K562 (cell line): Measurements from ENCODE around the gene METAP1.

ENCODE experiments used
- CTCF ChIP-seq, 3 experiments: IDR thresholded peaks in 2 of 3; conservative IDR thresholded peaks in 1 of 3; 2 replicates each; pipeline ENCODE4 v1.5.1; 2011 to 2012; ENCODE audit warnings: low read length in 3 of 3, mild to moderate bottlenecking in 3 of 3, control low read depth in 2 of 3, improper control_type of control experiment in 1 of 3, inconsistent platforms in 1 of 3, low read depth in 1 of 3, mixed read lengths in 1 of 3, moderate library complexity in 1 of 3; ENCODE audit not compliant: insufficient read depth in 2 of 3
- ELF4 ChIP-seq: fragments of 450-650 bp; formaldehyde crosslinking; IDR thresholded peaks from 2 replicates; pipeline ENCODE4 v1.4.0; 2022; ENCODE audit warnings: missing genetic modification characterization
- POLR2A ChIP-seq: fragments of 450-650 bp; conservative IDR thresholded peaks from 2 replicates; pipeline ENCODE4 v1.6.1; 2016
- SMAD2 ChIP-seq: fragments of 150-350 bp; IDR thresholded peaks from 2 replicates; pipeline ENCODE4 v1.6.1; 2014; ENCODE audit warnings: low read depth, mild to moderate bottlenecking, low read length
- SMARCC2 ChIP-seq: fragments of 450-650 bp; IDR thresholded peaks from 2 replicates; pipeline ENCODE4 v1.6.1; 2017; ENCODE audit warnings: antibody characterized with exemption, moderate library complexity, mild to moderate bottlenecking, low read depth
- TBL1XR1 ChIP-seq, 2 experiments: IDR thresholded peaks; 2 replicates each; pipeline ENCODE4 v1.6.1; 2012; ENCODE audit warnings: improper control_type of control experiment in 2 of 2, low read length in 2 of 2, mild to moderate bottlenecking in 1 of 2
- ZNF124 ChIP-seq: sonication (generic); formaldehyde crosslinking; IDR thresholded peaks from 2 replicates; pipeline ENCODE4 v1.8.1; 2022; ENCODE audit warnings: missing genetic modification reagents
- ZNF274 ChIP-seq: IDR thresholded peaks from 2 replicates; pipeline ENCODE4 v1.6.1; 2011; ENCODE audit warnings: low read depth, mild to moderate bottlenecking, low read length, moderate library complexity, borderline replicate concordance

GRCh38 chr4:98958065-98958464, 37.5 kb upstream of the METAP1 start:
- no peak for TF ChIP-seq TBL1XR1 (IDR thresholded peaks at IDR 0.05; ENCODE audit: low read length in 2 of 2)
- TF ChIP-seq POLR2A, result no peak
- no peak for TF ChIP-seq ZNF124 (CRISPR knock-in tag)
- TF ChIP-seq CTCF (IDR thresholded peaks at IDR 0.05 in 2 of 3, conservative IDR thresholded peaks at IDR 0.05 in 1 of 3; ENCODE audit: insufficient read depth in 2 of 3, low read depth in 1 of 3, low read length in 3 of 3), result no peak
- no peak for TF ChIP-seq ELF4 (CRISPR knock-in tag)
- TF ChIP-seq SMAD2, result no peak
- TF ChIP-seq ZNF274, result no peak
- TF ChIP-seq SMARCC2, result no peak
